ENCODE measurements around the gene ABCA7. TPM values are rescaled to one million over a fixed set of nuclear protein-coding genes. Genes with fewer than 3 reads are reported as not detected.

The ABCA7 gene
- total and polyA plus RNA-seq, 12 donors = 2.1 to 109 (median 18.8) TPM

GRCh38 chr19:1085053-1085658 is 45.2 kb downstream of the ABCA7 start:
- Histone ChIP-seq H3K27ac (no peak overlapping the region), H3K4me1 (replicated peaks in 1 of 2) (peaks cover 5 to 16% of the 10 kb centered on the region in 2 donors), H3K4me3 (no peak overlapping the region), H3K27me3 (no peaks in the 10 kb centered on the region), H3K36me3 (replicated peaks in 1 of 2) (peaks cover 0 to 21% of the 10 kb centered on the region in 2 donors), H3K9me3 (replicated peaks in 1 of 3) (no peaks in the 10 kb centered on the region)
- intact Hi-C loops (cut with DNase I) = no loop called here
- no peak for DNase-seq
- TF ChIP-seq POLR2A (IDR thresholded peaks at IDR 0.05) (no peak), CTCF (IDR thresholded peaks at IDR 0.05) (no peak)
- WGBS, 4 donors = 64 to 74% (median 73%) methylated on average over 8 of the region's 8 CpGs

GRCh38 chr19:1085676-1086442 is 46.0 kb downstream of the ABCA7 start:
- no peak for TF ChIP-seq CTCF (IDR thresholded peaks at IDR 0.05)
- no peak for TF ChIP-seq POLR2A (IDR thresholded peaks at IDR 0.05)
- Histone ChIP-seq H3K36me3 (replicated peaks in 1 of 2) (peaks cover 0 to 26% of the 10 kb centered on the region in 2 donors), H3K27me3 (no peaks in the 10 kb centered on the region), H3K4me3 (no peak overlapping the region), H3K4me1 (replicated peaks in 1 of 2) (peaks cover 5 to 16% of the 10 kb centered on the region in 2 donors), H3K9me3 (replicated peaks in 1 of 3) (no peaks in the 10 kb centered on the region), H3K27ac (no peak overlapping the region)
- 69 to 79% (median 73%) methylated on average over 17 to 38 of the region's 38 CpGs for WGBS, 4 donors
- intact Hi-C loops (cut with DNase I) = no loop called here
- DNase-seq = no peak

GRCh38 chr19:1086613-1087012 is 46.7 kb downstream of the ABCA7 start:
- peaks cover 0 to 34% of the 10 kb centered on the region in 2 donors for H3K36me3 ChIP-seq (replicated peaks in 1 of 2)
- 75 to 80% (median 79%) methylated on average over 14 to 21 of the region's 21 CpGs for WGBS, 4 donors
- intact Hi-C loops (cut with DNase I) = no loop called here
- H3K27me3 ChIP-seq = no peaks in the 10 kb centered on the region
- no peaks in the 10 kb centered on the region for H3K9me3 ChIP-seq (replicated peaks in 1 of 3)
- TF ChIP-seq POLR2A (IDR thresholded peaks at IDR 0.05) (no peak), CTCF (IDR thresholded peaks at IDR 0.05) (no peak)
- H3K27ac ChIP-seq = no peak overlapping the region
- H3K4me3 ChIP-seq = no peak overlapping the region
- no peak for DNase-seq
- H3K4me1 ChIP-seq (replicated peaks in 1 of 2) = peaks cover 5 to 16% of the 10 kb centered on the region in 2 donors

- no peak overlapping the region for H3K4me3 ChIP-seq
- H3K27ac ChIP-seq = peak overlapping the region in 3 of 5 donors; percentile 42 to 80 (median 56)
- no peaks in the 10 kb centered on the region for H3K9me3 ChIP-seq (replicated peaks in 1 of 3)
- intact Hi-C loops (cut with DNase I) = no loop called here
- peak in 3 of 7 donors; percentile 57 to 68 (median 58) for DNase-seq
- 65 to 77% (median 66%) methylated on average over 26 to 27 of the region's 27 CpGs for WGBS, 4 donors
- TF ChIP-seq POLR2A (IDR thresholded peaks at IDR 0.05) = no peak
- no peak for TF ChIP-seq CTCF (IDR thresholded peaks at IDR 0.05)
- no peaks in the 10 kb centered on the region for H3K27me3 ChIP-seq
- H3K36me3 ChIP-seq (replicated peaks in 1 of 2) = peaks cover 0 to 42% of the 10 kb centered on the region in 2 donors
- H3K4me1 ChIP-seq (replicated peaks in 1 of 2) = peaks cover 2 to 9% of the 10 kb centered on the region in 2 donors
Measured at GRCh38 chr19:1087813-1088415, 48.0 kb downstream of the ABCA7 start.

Measured in adrenal gland (tissue), 12 donors.